GM15510 (cell line): ENCODE data around the gene ZG16B.

Experiments used
- POLR2A ChIP-seq: IDR thresholded peaks from 3 replicates; pipeline ENCODE4 v1.6.1; 2011; ENCODE audit warnings: borderline replicate concordance; ENCODE audit not compliant: insufficient read length; ENCODE audit errors: extremely low read depth

The ZG16B gene

DNA sequence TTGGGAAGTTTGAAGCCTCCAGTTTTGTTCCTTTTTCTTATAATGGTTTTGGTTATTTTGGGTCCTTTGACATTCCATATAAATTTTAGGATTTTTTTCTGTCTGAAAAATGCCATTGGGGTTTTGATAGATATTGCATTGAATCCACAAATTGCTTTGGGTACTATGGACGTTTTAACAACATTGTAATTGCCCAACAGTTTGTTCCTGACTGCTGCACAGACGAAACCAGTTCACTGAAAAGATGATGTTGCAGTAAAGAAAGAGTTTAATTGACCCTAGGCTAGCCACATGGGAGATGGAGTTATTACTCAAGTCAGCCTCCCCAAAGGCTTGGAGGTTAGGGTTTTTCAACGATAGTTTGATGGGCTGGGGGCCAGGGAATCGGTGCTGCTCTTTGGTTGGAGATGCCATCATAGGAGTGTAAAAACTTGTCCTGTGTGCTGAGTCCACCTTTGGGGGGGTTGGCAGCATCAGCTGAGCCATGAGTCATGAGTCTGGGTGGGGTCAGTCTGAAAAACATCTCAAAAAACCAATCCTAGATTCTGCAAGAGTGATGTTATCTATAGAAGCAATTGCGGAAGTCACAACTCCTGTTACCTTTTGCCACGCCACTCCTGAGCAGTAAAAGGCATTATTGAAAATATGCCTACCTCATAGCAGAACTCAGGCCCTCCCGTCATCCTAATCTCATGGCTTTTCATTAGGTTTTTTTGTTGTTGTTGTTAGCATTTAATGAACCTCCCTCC, 34.5 kb upstream of the ZG16B start:
- no peak for TF ChIP-seq POLR2A

DNA sequence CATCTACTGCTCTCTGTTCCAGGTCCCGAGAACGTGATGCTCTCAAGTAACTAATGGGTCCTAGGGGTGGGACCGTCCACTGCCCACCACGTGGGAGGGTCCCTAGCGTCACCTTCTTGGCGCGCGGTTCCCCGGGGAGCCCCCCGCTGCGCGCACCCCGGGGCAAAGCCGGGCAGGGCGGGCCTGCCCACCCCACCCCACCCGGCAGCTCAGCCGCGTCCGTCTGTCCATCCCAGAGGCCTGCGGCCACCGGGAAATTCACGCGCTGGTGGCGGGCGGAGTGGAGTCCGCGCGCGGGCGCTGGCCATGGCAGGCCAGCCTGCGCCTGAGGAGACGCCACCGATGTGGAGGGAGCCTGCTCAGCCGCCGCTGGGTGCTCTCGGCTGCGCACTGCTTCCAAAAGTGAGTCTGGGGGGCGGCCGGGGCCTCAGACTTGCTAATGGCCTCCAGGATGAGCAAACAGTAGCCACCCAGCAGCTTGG, 31.3 kb upstream of the ZG16B start:
- TF ChIP-seq POLR2A = no peak

DNA sequence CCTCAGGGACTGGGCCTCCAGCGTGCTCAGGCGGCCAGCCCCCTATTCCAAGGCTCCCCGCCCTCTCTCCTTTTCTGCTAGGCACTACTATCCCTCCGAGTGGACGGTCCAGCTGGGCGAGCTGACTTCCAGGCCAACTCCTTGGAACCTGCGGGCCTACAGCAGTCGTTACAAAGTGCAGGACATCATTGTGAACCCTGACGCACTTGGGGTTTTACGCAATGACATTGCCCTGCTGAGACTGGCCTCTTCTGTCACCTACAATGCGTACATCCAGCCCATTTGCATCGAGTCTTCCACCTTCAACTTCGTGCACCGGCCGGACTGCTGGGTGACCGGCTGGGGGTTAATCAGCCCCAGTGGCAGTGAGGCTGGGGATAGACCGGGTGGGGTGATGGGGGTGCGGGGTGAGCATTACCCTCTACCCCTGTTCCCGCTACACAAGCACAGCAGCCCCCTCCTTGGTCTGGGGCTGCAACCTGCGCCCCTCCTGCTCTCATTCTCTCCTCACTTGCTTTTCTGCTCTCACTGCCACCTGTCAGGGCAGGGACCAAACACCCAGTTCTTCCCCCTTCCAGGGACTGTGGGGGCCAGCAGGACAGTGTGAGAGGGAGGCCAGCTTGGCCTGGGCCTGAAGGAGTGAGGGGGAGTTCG, 30.8 kb upstream of the ZG16B start:
- no peak for TF ChIP-seq POLR2A

DNA sequence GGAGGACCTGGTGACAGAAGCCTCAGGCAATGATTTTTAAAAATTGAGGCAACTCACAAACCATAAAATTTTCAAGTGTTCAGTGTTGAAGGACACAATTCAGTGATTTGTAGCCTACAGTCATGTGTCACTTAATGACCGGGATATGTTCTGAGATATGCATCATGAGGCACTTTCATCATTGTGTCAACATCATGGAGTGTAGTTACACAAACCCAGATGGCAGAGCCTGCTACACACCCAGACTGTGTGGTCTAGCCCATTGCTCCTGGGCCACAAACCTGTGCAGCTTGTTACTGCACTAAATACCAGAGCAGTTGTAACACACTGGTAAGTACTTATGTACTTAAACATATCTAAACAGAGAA, 30.3 kb upstream of the ZG16B start:
- no peak for TF ChIP-seq POLR2A

DNA sequence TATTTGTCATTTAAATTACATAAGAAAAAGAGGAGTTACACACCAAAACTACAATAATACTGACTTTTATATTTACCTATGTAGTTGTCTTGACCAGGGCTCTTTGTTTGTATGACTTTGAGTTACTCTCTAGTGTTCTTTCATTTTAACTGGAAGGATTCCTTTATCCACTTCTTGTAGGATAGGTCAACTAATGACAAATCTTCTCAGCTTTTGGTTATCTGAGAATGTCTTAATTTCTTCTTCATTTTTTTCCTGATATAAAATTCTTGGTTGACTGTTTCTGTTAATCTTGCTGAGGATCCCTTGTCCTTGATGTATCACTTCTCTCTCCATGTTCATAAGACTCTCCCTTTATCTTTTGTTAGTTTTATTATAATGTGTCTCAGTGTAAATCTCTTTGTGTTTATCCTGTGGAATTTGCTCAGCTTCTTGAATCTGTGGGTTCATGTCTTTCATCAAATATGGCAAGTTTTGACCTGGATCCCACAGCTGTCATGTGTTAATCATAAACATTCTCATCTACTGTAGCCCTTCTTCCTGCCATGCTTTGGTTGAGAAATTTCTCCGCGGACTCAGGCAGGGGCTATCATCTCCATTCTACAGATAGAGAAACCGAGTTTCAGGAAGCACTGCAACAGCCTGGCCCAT, 26.4 kb upstream of the ZG16B start:
- no peak for TF ChIP-seq POLR2A

DNA sequence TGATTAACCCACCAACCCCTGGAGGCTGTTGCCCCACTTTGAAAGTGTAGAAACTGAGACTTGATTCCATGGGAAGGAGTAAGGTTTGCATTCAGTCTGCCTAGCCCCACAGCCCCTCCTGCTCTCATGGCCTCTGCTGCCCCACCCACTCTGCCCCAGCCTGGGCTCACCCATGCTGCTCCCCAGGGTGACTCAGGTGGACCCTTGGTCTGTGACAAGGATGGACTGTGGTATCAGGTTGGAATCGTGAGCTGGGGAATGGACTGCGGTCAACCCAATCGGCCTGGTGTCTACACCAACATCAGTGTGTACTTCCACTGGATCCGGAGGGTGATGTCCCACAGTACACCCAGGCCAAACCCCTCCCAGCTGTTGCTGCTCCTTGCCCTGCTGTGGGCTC, 25.4 kb upstream of the ZG16B start:
- no peak for TF ChIP-seq POLR2A

DNA sequence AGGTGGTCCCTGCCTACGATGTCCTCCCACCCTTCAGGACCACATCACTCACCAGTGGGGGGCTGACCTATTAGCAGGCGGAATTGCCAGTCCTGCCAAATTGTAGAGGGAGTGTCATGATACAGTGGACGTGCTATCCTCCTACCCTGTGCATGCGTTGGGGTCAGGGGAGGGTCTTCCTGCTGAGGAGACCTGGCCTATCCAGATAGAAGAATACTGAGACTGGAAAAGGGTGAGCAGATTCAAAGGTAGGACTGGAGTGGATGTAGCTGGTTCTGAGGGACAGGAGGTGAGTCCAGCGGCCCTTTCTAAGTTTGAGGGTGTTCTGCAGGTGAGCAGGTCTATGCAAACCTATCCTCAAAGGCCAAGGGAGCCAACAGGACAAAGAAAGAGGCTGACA, 23.8 kb upstream of the ZG16B start:
- TF ChIP-seq POLR2A = no peak

DNA sequence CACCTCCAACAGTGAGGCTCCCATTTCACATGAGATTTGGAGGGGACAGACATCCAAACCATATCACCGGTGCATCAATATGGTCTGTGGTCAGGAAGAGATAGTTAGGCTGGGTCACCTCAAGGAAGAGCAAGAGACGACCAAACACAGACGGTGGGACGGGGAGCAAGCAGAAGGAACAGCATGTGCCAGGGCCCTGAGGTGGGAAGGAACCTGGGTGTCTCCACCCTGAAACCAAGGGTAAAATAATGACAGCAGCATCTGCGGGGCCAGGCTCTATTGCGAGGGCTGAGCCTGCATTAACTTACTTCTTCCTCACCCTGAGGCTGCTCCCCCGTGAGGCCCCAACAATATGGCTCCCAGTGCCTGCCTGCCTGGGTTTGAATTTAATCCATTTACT, 21.9 kb upstream of the ZG16B start:
- no peak for TF ChIP-seq POLR2A

DNA sequence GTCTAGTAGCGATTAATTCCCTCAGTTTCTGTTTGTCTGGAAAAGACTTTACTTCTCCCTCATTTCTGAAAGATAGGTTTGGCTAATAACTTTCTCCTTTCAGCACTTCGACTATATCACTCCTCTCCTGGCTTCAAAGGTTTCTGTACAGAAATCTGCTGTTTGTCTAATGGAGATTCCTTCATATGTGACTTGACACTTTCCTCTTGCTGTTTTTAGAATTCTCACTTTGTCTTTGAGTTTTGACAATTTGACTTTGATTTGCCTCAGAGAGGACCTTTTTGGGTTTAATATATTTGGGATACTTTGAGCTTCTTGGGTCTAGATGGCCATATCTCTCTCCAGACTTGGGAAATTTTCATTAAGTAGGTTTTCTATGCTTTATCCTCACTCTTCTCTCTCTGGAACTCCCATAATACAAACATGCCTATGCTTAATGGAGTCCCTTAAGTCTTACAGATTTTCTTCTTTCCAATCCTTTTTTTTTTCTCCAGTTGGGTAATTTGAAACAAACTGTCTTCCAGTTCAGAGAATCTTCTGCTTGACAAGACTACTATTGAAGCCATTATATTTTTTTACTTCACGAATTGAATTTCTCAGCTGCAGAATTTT, 20.8 kb upstream of the ZG16B start:
- no peak for TF ChIP-seq POLR2A

DNA sequence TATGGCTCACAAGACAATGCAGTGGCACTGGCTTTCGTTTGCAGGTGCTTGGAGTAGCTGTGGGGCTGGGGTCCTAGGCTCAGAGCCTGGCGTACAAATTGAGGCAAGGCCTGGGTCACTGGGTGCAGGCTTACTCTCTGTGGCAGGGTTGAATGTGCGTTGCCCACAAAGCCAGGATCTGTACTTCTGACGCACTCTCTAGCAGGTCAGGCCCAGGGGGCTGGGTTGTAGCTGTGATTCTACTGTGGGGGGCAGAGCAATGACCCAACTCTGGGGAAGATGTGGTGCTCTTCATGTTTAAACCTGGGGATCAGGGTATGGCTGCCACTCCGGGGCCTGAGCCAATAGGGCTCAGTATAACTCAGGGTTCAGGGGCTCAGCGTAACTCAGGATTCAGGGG, 19.5 kb upstream of the ZG16B start:
- TF ChIP-seq POLR2A = no peak

DNA sequence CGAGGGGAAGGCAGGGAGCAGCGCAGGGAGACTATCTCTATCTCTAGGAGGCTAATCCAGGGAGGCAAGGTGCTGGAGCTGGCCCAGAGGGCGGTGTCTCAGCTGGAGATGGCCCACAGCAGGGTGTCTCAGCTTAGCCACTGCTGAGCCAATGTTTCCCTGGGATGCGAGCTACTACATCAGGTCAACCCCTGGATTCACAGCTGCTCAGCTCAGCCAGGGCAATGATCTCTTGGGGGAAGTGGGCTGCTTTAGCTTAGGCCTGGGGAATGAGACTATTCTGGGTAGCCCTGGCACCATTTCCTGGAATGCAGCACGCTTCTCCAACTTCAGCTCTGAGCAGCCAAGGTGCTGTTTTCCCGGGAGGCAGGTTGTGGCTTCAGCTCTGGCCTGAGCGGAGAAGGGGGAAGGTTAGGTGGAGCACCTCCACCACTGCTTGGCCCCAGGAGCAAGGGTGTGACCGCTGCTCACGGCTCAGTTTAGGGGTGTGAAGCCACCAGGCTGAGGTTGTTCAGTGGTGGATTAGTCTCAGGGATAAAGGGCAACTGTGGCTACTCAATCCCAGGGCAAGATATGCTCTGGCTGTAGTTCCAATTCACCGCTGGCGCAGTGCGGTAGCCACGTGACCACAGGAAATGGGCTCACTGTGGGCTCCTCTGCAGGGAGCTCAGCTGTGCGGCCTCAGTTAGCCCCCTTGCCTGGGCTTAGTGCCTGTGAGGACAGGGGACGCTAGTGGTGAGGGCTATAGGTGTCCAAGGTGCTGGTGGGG, 18.2 kb upstream of the ZG16B start:
- TF ChIP-seq POLR2A = no peak

DNA sequence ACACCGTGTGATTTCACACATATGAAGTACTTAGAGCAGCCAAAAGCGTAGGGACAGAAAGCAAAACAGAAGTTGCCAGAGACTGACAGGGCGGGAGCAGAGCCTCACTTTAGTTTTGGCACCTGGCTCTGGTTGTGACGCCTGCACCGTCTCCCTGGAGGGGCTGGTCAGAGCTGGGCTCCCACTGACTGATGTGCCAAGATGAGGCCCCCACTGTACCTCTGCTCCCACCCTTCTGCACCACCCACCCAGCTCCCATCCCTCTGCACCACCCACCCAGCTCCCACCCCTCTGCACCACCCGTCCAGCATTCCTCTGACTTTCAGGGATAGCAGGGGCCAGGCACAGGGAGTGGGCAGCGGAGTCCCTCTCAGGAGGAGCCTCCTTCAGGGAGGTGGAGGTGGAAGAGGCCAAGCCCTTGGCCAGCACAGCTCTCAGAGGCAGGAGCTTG, 16.3 kb upstream of the ZG16B start:
- TF ChIP-seq POLR2A = no peak

DNA sequence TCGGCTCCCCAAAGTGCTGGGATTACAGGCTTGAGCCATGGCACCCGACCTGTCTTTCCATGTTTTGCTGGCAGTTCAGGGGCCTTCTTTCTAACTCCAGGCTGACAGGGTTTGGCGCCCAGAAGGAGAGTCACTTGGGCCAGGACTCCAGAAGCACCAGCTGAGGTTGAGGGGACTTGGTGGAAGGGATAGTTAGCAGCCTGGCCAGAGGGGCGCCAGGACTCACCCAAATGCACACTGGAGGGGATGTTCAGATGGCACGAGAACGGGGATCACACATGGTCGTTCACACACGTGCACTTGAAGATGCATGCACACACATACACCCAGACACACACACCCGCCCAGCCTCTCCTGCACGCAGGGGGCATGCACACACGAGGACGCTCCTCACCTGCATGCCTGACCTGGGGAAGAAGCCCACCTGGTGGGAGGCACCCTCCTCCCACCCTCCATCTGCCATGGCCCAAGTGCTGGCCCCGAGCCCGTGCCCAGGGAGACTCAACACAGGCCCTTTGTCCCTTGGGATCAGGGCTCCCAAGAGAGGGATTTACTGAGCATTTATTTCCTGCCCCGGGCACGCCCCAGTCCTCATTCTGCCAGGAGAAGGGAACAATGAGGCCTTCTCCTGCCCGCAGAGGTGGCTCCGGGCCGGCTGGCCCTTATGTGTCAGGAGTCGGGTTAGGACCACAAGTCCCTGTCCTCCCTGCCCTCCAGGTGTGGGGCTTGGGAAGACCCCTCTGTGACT, 15.4 kb upstream of the ZG16B start:
- TF ChIP-seq POLR2A = no peak

DNA sequence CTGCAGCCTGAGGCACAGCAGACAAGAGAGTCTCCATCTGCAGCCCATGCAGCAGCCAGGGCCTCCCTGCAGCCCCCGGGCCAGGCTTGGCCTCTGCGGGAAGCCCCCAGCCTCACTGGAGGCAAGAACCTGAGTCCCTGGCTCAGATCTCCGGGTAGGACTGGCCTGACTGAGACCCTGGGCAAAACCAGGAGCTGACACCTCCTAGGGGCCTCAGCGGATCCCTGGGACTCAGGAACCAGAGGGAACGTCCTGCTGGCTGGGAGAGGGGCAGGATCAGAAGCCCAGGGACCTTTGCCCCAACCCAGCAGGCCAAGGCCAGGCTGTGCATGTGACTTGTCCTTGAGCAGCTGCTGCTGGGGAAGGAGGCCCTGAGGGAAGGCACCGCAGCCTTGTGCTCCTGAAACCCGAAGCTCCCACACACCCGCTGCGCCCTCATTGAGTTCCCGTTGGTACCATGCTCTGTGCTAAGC, 14.8 kb upstream of the ZG16B start:
- TF ChIP-seq POLR2A = no peak

DNA sequence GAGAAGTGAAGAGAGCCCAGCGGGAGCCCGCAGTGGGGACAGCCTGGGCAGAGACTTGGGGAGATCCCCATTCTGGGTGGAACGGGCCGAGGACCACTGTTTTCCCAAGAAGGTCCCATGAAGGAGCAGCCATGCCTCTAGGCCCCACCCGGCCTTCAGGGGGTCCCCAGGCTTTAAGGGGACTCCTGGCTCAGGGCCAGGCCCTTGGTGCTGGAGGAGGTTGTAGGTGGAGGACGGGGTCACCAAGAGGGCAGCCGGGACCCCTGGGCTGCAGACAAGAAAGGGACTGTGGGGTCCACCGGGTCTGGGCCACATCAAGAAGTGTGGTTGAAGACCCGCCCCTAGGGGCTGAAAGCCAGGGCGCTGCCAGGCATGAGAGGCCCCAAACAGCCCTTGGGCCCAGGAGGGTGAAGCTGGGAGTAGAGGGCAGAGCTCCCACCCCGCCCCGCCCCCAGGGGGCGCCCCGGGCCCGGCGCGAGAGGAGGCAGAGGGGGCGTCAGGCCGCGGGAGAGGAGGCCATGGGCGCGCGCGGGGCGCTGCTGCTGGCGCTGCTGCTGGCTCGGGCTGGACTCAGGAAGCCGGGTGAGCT, 13.3 kb upstream of the ZG16B start, which contains the start of gene PRSS21:
TSS of gene PRSS21 (plus strand) at position 487 of the 589 bp plus-strand sequence. CDS start at position 519, 32 bp downstream.
- no peak for TF ChIP-seq POLR2A
